ENCODE data around the gene CAMK1D. TPM values are rescaled to one million over a fixed set of nuclear protein-coding genes. Genes with fewer than 3 reads are reported as not detected.
"Not testable (repeated sequence)": the region's sequence is repeated elsewhere in the genome, so short reads cannot be mapped to it uniquely, and the experiment has no call there.

The CAMK1D gene
- total RNA-seq, 1 donor from 2014 or later: 1.8 TPM

DNA sequence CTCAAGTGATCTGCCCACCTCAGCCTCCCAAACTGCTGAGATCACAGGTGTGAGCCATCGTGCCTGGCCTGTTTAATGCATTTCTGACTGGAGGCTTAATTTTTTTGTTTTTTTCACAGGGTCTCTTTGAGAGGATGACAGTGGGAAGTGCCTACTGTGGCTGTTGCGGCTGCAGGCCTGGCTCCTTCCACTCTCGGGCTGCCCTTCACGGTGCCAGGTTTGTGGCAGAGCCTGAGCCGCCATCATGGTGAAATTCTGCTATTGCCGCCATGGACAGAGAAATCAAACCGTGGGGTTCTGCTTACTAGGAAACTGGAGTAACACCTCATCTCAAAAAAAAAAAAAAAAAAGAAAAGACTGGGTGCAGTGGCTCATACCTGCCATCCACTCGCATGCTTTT lies 142.7 kb downstream of the CAMK1D start:
- Histone ChIP-seq H3K4me3 (ENCODE audit: low read depth, low read length) (no peak overlapping the region), H3K27me3 (ENCODE audit: control insufficient read depth, insufficient read depth, low read length) (no peaks in the 10 kb centered on the region), H3K36me3 (ENCODE audit: control insufficient read depth, insufficient read depth, low read length) (no peaks in the 10 kb centered on the region)
- TF ChIP-seq, protein P1, sequence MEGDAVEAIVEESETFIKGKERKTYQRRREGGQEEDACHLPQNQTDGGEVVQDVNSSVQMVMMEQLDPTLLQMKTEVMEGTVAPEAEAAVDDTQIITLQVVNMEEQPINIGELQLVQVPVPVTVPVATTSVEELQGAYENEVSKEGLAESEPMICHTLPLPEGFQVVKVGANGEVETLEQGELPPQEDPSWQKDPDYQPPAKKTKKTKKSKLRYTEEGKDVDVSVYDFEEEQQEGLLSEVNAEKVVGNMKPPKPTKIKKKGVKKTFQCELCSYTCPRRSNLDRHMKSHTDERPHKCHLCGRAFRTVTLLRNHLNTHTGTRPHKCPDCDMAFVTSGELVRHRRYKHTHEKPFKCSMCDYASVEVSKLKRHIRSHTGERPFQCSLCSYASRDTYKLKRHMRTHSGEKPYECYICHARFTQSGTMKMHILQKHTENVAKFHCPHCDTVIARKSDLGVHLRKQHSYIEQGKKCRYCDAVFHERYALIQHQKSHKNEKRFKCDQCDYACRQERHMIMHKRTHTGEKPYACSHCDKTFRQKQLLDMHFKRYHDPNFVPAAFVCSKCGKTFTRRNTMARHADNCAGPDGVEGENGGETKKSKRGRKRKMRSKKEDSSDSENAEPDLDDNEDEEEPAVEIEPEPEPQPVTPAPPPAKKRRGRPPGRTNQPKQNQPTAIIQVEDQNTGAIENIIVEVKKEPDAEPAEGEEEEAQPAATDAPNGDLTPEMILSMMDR (IDR thresholded peaks at IDR 0.05; ENCODE audit: insufficient read depth, low read length, severe bottlenecking): no peak
- FAIRE-seq (no peak), DNase-seq (ENCODE audit: low read depth) (no peak)

DNA sequence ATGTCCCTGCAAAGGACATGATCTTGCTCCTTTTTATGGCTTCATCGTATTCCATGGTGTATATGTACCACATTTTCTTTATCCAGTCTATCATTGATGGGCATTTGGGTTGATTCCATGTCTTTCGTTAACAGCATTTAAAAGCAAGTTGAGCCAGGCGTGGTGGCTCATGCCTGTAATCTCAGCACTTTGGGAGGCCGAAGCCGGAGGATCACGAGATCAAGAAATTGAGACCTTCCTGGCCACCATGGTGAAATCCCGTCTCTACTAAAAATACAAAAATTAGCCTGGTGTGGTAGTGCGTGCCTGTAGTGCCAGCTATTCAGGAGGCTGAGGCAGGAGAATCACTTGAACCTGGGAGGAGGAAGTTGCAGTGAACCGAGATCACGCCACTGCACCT lies 147.7 kb downstream of the CAMK1D start:
- H3K36me3 ChIP-seq (ENCODE audit: control insufficient read depth, insufficient read depth, low read length); FAIRE-seq; DNase-seq (ENCODE audit: low read depth); H3K4me3 ChIP-seq (ENCODE audit: low read depth, low read length); H3K27me3 ChIP-seq (ENCODE audit: control insufficient read depth, insufficient read depth, low read length): not testable (repeated sequence)

DNA sequence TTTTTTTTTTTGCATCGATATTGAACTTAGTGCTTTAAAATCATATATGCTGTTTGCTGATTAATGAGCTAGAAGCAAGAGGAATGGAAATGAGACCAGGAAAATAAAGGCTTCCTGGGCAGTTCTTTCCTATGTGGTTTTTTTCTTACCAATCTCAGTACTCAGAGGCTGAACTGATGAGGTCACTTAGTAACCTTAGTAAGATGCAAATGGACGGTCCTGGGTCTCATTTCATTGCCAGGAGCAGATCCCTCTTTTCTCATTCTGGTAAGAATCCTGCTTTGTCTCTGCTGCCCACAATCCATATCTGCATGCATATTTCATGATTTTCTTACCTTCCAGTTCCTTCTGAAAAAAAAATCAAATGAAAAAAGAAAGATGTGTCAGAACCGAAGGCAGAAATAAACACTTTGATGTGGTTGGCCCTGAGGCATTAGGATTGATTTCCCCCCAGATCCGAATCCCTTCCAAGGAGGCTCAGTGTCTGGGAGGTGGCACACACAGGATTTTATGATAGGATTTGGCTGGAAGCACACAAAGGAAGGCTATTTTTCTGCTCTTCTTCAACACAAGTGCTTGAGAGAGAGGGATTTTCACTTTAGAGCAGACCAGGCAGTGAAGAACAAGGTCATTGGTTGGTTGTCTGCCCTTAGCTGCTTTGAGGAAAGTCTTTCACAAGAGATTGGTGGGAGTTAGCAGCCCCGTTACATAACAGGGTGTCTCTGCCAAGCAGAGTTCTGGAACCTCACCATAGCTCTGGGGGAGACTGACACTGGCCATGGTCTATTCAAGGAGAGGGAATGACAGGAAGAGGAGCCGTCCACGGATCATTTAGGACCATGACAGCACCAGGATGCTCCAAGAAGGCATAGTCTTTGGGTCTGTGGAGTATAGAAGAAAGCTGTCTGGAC lies 150.0 kb downstream of the CAMK1D start:
- TF ChIP-seq, protein P1 (IDR thresholded peaks at IDR 0.05; ENCODE audit: insufficient read depth, low read length, severe bottlenecking): no peak
- H3K36me3 ChIP-seq (ENCODE audit: control insufficient read depth, insufficient read depth, low read length): no peaks in the 10 kb centered on the region
- FAIRE-seq: peak; percentile 60
- no peak overlapping the region for H3K4me3 ChIP-seq (ENCODE audit: low read depth, low read length)
- DNase-seq (ENCODE audit: low read depth): no peak
- H3K27me3 ChIP-seq (ENCODE audit: control insufficient read depth, insufficient read depth, low read length): peaks cover 2% of the 10 kb centered on the region

DNA sequence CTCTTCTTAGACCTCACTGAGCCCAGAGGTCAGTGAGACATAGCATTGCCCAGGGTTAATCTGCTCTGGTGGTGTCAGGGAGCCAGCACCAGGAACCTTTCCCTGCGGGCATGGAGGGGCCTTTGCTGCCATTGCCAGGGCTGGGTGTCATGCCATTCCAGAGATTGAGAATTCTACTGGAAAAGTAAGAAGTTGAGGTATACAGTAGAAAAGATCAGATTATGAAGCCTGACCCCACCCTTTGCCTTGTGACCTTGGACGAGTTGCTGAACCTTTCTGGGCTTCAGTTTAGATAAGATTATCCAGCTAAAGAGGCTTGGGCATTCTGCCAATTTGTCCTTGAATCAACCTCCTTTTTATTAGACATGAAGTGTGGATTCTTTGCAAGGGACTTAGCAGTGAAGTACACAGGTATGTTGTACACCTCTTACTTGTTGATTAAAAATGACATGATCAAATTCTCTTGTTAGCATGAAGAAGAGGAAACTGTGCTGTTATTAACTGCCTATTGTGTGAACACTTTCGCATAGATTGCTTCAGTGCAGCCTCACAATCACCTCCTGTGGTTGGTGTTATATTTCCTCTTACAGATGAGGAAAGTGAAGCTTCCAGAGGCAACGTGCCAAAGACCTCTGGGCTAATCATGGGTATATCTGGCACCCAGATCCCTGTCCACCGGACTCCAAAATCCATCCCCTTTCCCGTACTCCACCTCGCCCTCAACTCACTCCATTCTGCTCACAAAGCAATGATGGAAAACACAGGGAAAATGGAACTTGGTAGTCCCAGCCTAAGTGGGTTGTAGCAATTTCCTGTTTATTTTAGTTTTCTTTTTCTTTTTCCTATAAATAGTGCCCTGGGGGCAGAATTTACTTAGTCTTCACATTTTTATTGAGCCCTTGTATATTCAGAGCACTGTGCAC lies 151.3 kb downstream of the CAMK1D start:
- no peak for FAIRE-seq
- DNase-seq (ENCODE audit: low read depth): peak; percentile 34
- Histone ChIP-seq H3K27me3 (ENCODE audit: control insufficient read depth, insufficient read depth, low read length) (peaks cover 2% of the 10 kb centered on the region), H3K36me3 (ENCODE audit: control insufficient read depth, insufficient read depth, low read length) (no peaks in the 10 kb centered on the region), H3K4me3 (ENCODE audit: low read depth, low read length) (no peak overlapping the region)
- TF ChIP-seq, protein P1 (IDR thresholded peaks at IDR 0.05; ENCODE audit: insufficient read depth, low read length, severe bottlenecking): no peak

DNA sequence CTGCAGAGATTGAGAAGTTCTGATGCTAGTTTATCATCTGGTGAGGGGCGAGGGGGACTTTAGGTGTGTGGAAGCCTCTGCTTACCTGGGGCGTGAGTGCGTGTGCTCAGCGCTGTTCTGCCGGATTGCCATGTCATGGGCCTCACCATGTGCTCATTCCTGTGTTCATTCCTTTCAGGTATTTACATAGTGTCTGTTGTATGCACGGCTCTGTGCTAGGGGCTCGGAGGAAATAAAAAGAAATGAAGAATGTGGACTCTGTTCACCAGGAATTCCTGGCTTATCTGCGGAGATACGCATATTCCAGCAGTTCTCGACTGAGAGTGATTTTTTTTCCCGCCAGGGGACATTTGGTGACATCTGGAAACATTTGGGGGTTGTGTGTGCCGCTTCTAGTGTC lies 152.0 kb downstream of the CAMK1D start:
- H3K4me3 ChIP-seq (ENCODE audit: low read depth, low read length): no peak overlapping the region
- no peaks in the 10 kb centered on the region for H3K36me3 ChIP-seq (ENCODE audit: control insufficient read depth, insufficient read depth, low read length)
- DNase-seq (ENCODE audit: low read depth): no peak
- TF ChIP-seq, protein P1 (IDR thresholded peaks at IDR 0.05; ENCODE audit: insufficient read depth, low read length, severe bottlenecking): no peak
- peaks cover 2% of the 10 kb centered on the region for H3K27me3 ChIP-seq (ENCODE audit: control insufficient read depth, insufficient read depth, low read length)
- FAIRE-seq: peak; percentile 7

Measured in bronchial epithelial cell (primary cell).